HEK293T (cell line): ENCODE results near the gene HSP90AA1.
"Not testable (repeated sequence)": the region's sequence is repeated elsewhere in the genome, so short reads cannot be mapped to it uniquely, and the experiment has no call there.

Experiments
- CTCF ChIA-PET: fragments of 350-600 bp; formaldehyde crosslinking; extraction: SDS; loops from one replicate; lab custom pipeline; 2021; ENCODE audit warnings: antibody characterized with exemption, inconsistent platforms; lab: Yijun Ruan, JAX
- POLR2A ChIA-PET: fragments of 350-600 bp; formaldehyde crosslinking; extraction: SDS; loops from one replicate; lab custom pipeline; 2020; ENCODE audit warnings: antibody characterized with exemption, inconsistent platforms; lab: Yijun Ruan, JAX
- DNase-seq: peaks from one replicate; pipeline ENCODE4 v3.0.0; 2012; ENCODE audit warnings: mixed read lengths; ENCODE audit errors: extremely low spot score
- ARNT ChIP-seq: fragments of 450-650 bp; IDR thresholded peaks from 2 replicates; pipeline ENCODE4 v1.6.1; 2017; ENCODE audit warnings: mild to moderate bottlenecking
- BHLHE40 ChIP-seq: fragments of 450-650 bp; IDR thresholded peaks from 2 replicates; pipeline ENCODE4 v1.6.1; 2016; ENCODE audit warnings: mild to moderate bottlenecking, moderate library complexity, borderline replicate concordance
- CTBP1 ChIP-seq: fragments of 450-650 bp; IDR thresholded peaks from 2 replicates; pipeline ENCODE4 v1.6.1; 2016; ENCODE audit warnings: borderline replicate concordance
- ELF4 ChIP-seq: fragments of 450-650 bp; IDR thresholded peaks from 2 replicates; pipeline ENCODE4 v1.6.1; 2017; ENCODE audit warnings: antibody characterized with exemption
- FOXA1 ChIP-seq: fragments of 450-650 bp; IDR thresholded peaks from 2 replicates; pipeline ENCODE4 v1.6.1; 2016; ENCODE audit warnings: mild to moderate bottlenecking
- FOXK2 ChIP-seq: fragments of 450-650 bp; IDR thresholded peaks from 2 replicates; pipeline ENCODE4 v1.6.1; 2016; ENCODE audit warnings: mild to moderate bottlenecking
- FOXM1 ChIP-seq: fragments of 450-650 bp; IDR thresholded peaks from 2 replicates; pipeline ENCODE4 v1.6.1; 2017; ENCODE audit warnings: mild to moderate bottlenecking, borderline replicate concordance
- HDGF ChIP-seq: fragments of 450-650 bp; IDR thresholded peaks from 2 replicates; pipeline ENCODE4 v1.6.1; 2017; ENCODE audit warnings: antibody characterized with exemption, borderline replicate concordance
- L3MBTL2 ChIP-seq: fragments of 450-650 bp; conservative IDR thresholded peaks from 2 replicates; pipeline ENCODE4 v1.6.1; 2016; ENCODE audit warnings: mild to moderate bottlenecking
- LEF1 ChIP-seq: fragments of 450-650 bp; IDR thresholded peaks from 2 replicates; pipeline ENCODE4 v1.6.1; 2017; ENCODE audit warnings: mild to moderate bottlenecking, borderline replicate concordance
- NFRKB ChIP-seq: fragments of 450-650 bp; IDR thresholded peaks from 2 replicates; pipeline ENCODE4 v1.6.1; 2016; ENCODE audit warnings: mild to moderate bottlenecking, moderate library complexity
- PKNOX1 ChIP-seq: fragments of 450-650 bp; IDR thresholded peaks from 2 replicates; pipeline ENCODE4 v1.6.1; 2016
- SP1 ChIP-seq: fragments of 450-650 bp; IDR thresholded peaks from 2 replicates; pipeline ENCODE4 v1.6.1; 2017
- SUZ12 ChIP-seq: fragments of 450-650 bp; IDR thresholded peaks from 2 replicates; pipeline ENCODE4 v1.6.1; 2016; ENCODE audit warnings: mild to moderate bottlenecking
- TARDBP ChIP-seq: fragments of 450-650 bp; IDR thresholded peaks from 2 replicates; pipeline ENCODE4 v1.6.1; 2016
- ZNF384 ChIP-seq: fragments of 450-650 bp; IDR thresholded peaks from 2 replicates; pipeline ENCODE4 v1.6.1; 2016

The HSP90AA1 gene

GRCh38 chr14:102087762-102088011, 843 bp upstream of the HSP90AA1 start:
- ChIA-PET POLR2A (interaction anchor here (0.6 to 1.2 kb wide), 7 partner anchors 9 to 229 kb away, joined by 3 to 5 read pairs (median 4); no protein-coding TSS in a partner anchor), CTCF (interaction anchor here (0.6 to 0.7 kb wide), 2 partner anchors 149 to 551 kb away, joined by 3 read pairs; no protein-coding TSS in a partner anchor)
- no peak for DNase-seq
- TF ChIP-seq ZNF384: peak; percentile 68
- no peak for TF ChIP-seq FOXK2

GRCh38 chr14:102086709-102086971, 204 bp downstream of the HSP90AA1 start:
- POLR2A ChIA-PET: no interaction called here
- no peak for DNase-seq
- CTCF ChIA-PET: no interaction called here
- TF ChIP-seq NFRKB (no peak), FOXM1 (no peak), ZNF384 (no peak), ARNT (no peak), TARDBP (no peak), SUZ12 (no peak), ELF4 (no peak), SP1 (no peak), L3MBTL2 (no peak), CTBP1 (no peak), HDGF (no peak), FOXA1 (no peak), FOXK2 (no peak), LEF1 (no peak), BHLHE40 (no peak), PKNOX1 (no peak)

GRCh38 chr14:102085948-102086708, 716 bp downstream of the HSP90AA1 start:
- TF ChIP-seq ZNF384 (no peak), LEF1 (no peak), HDGF (no peak), PKNOX1 (no peak), SP1 (no peak), FOXK2 (no peak), SUZ12 (no peak), ELF4 (no peak), NFRKB (no peak), ARNT (no peak), FOXM1 (no peak), TARDBP (no peak), FOXA1 (no peak), BHLHE40 (no peak), L3MBTL2 (no peak), CTBP1 (no peak)
- ChIA-PET CTCF (interaction anchor here (0.7 to 2.1 kb wide), 2 partner anchors 10 to 96 kb away, joined by 3 to 4 read pairs; no protein-coding TSS in a partner anchor), POLR2A (interaction anchor here (1.5 to 1.6 kb wide), 2 partner anchors 10 to 19 kb away, joined by 3 to 4 read pairs; no protein-coding TSS in a partner anchor)
- peak; percentile 42 for DNase-seq

- CTCF ChIA-PET: interaction anchor here (0.7 to 2.1 kb wide), 2 partner anchors 11 to 96 kb away, joined by 3 to 4 read pairs; no protein-coding TSS in a partner anchor
- DNase-seq: no peak
Observed at GRCh38 chr14:102085488-102085887, 1.4 kb downstream of the HSP90AA1 start.

GRCh38 chr14:102084931-102085330, 1.9 kb downstream of the HSP90AA1 start:
- POLR2A ChIA-PET: interaction anchor here (1.0 to 1.6 kb wide), 3 partner anchors 8 to 36 kb away, joined by 3 to 4 read pairs (median 3); no protein-coding TSS in a partner anchor

More at GRCh38 chr14:102085488-102085887, 1.4 kb downstream of the HSP90AA1 start:
- no peak for TF ChIP-seq NFRKB
- no peak for TF ChIP-seq FOXK2
- TF ChIP-seq LEF1: no peak
- no peak for TF ChIP-seq SUZ12
- TF ChIP-seq CTBP1: no peak
- TF ChIP-seq SP1: no peak
- TF ChIP-seq ZNF384: no peak
- no peak for TF ChIP-seq ARNT
- TF ChIP-seq FOXM1: no peak
- TF ChIP-seq HDGF: no peak
- no peak for TF ChIP-seq L3MBTL2
- no peak for TF ChIP-seq PKNOX1
- TF ChIP-seq BHLHE40: no peak
- TF ChIP-seq ELF4: no peak
- TF ChIP-seq FOXA1: no peak
- POLR2A ChIA-PET: interaction anchor here (1.5 to 1.6 kb wide), 2 partner anchors 9 to 19 kb away, joined by 3 to 4 read pairs; no protein-coding TSS in a partner anchor

GRCh38 chr14:102084522-102084921, 2.3 kb downstream of the HSP90AA1 start:
- POLR2A ChIA-PET: interaction anchor here (1.0 to 1.6 kb wide), 3 partner anchors 8 to 36 kb away, joined by 3 to 4 read pairs (median 3); no protein-coding TSS in a partner anchor
- DNase-seq: not testable (repeated sequence)
- CTCF ChIA-PET: interaction anchor here (0.5 to 2.1 kb wide), 3 partner anchors 12 to 125 kb away, joined by 3 to 4 read pairs (median 3); no protein-coding TSS in a partner anchor

More at GRCh38 chr14:102084931-102085330, 1.9 kb downstream of the HSP90AA1 start:
- no peak for DNase-seq
- TF ChIP-seq SP1 (no peak), BHLHE40 (no peak), ELF4 (no peak), SUZ12 (no peak), HDGF (no peak), PKNOX1 (no peak)
- CTCF ChIA-PET: interaction anchor here (2.1 kb wide), 1 partner anchor 11 kb away, joined by 4 read pairs; no protein-coding TSS in a partner anchor
